Prostate gland (tissue), 2 donors: ENCODE data around the gene DYSF.

Experiments
- CTCF ChIP-seq, 4 experiments: fragments of 200-600 bp in 2 of 4; fragments of 450-650 bp in 2 of 4; sonication (generic) in 2 of 4; IDR thresholded peaks; 1 replicate in 3 of 4; 2 replicates in 1 of 4; pipeline ENCODE4 v1.5.1; 2016 to 2019; ENCODE audit warnings: antibody characterized with exemption in 4 of 4, mild to moderate bottlenecking in 2 of 4, moderate library complexity in 2 of 4
- POLR2A ChIP-seq: fragments of 450-650 bp; IDR thresholded peaks from one replicate; pipeline ENCODE4 v1.6.1; 2016; ENCODE audit warnings: antibody characterized with exemption, mild to moderate bottlenecking
- POLR2AphosphoS5 ChIP-seq: sonication (generic); formaldehyde crosslinking; IDR thresholded peaks from one replicate; pipeline ENCODE4 v1.6.1; 2017; ENCODE audit warnings: antibody characterized with exemption

GRCh38 chr2:71536226-71536671 is 82.9 kb downstream of the DYSF start:
- TF ChIP-seq CTCF (IDR thresholded peaks at IDR 0.05) (no peak), POLR2A (no peak), POLR2AphosphoS5 (no peak)
